Activated CD8-positive, alpha-beta T cell treated with anti-CD3 and anti-CD28 coated beads, Interleukin-2, amount 10 ng/mL, durations not matched to agents 7 days and 5 days (primary cell): ENCODE measurements around the gene NUDT5. TPM values are rescaled to one million over a fixed set of nuclear protein-coding genes. Genes with fewer than 3 reads are reported as not detected.
A peak's percentile ranks its signal among the peaks of the same experiment; 100 is the strongest.
"Not testable (repeated sequence)": the region's sequence is repeated elsewhere in the genome, so short reads cannot be mapped to it uniquely, and the experiment has no call there.

Experiments
- ATAC-seq: fragments of 150-1000 bp; cut with Tn5 transposase; one replicate; pipeline ENCODE4 v1.10.0; 2021; ENCODE audit warnings: moderate library complexity
- CTCF ChIA-PET: fragments of 350-600 bp; sonication (Branson Sonifier 250); formaldehyde crosslinking; loops from one replicate; lab custom pipeline; 2021; ENCODE audit warnings: antibody characterized with exemption; lab: Charles Lee
- POLR2A ChIA-PET: fragments of 350-600 bp; sonication (Branson Sonifier 250); formaldehyde crosslinking; loops from one replicate; lab custom pipeline; 2021; ENCODE audit warnings: antibody characterized with exemption; lab: Charles Lee
- DNase-seq: peaks from one replicate; pipeline ENCODE4 v3.0.0-alpha.2; 2020
- H3K27ac Mint-ChIP-seq: one replicate; pipeline ENCODE4 v1.8.0; 2021; ENCODE audit warnings: mild to moderate bottlenecking, mixed read lengths
- H3K27me3 Mint-ChIP-seq: one replicate; pipeline ENCODE4 v1.8.0; 2021; ENCODE audit warnings: low read depth, mixed read lengths
- H3K36me3 Mint-ChIP-seq: one replicate; pipeline ENCODE4 v1.8.0; 2021; ENCODE audit warnings: low read depth, mixed read lengths
- H3K4me1 Mint-ChIP-seq: one replicate; pipeline ENCODE4 v1.8.0; 2021; ENCODE audit warnings: low read depth, mixed read lengths
- H3K4me3 Mint-ChIP-seq: one replicate; pipeline ENCODE4 v1.8.0; 2021; ENCODE audit warnings: mild to moderate bottlenecking, mixed read lengths
- H3K9me3 Mint-ChIP-seq: one replicate; pipeline ENCODE4 v1.8.0; 2022; ENCODE audit warnings: mixed read lengths; ENCODE audit not compliant: insufficient read depth
- total RNA-seq, 2 experiments: library from RNA; stranded (reverse); gene quantifications; one replicate each; pipeline ENCODE4 v1.2.3, GENCODE V29; 2021

NUDT5 gene
- total RNA-seq, 2 experiments from 2014 or later, result 94.8 to 97.8 TPM

- peaks cover 39% of the 10 kb centered on the region for H3K4me1 Mint-ChIP-seq
- no peaks in the 10 kb centered on the region for H3K27me3 Mint-ChIP-seq
- no peak for ATAC-seq
- peak overlapping the region; percentile 64 for H3K27ac Mint-ChIP-seq
- no peak for DNase-seq
- POLR2A ChIA-PET, result interaction anchor here (2.1 kb wide), 1 partner anchor 9 kb away, joined by 11 read pairs; the partner anchor contains the start of genes CDC123 and NUDT5
- no peaks in the 10 kb centered on the region for H3K9me3 Mint-ChIP-seq
- H3K36me3 Mint-ChIP-seq, result peaks cover 53% of the 10 kb centered on the region
- no peak overlapping the region for H3K4me3 Mint-ChIP-seq
- CTCF ChIA-PET, result interaction anchor here (2.7 kb wide), 1 partner anchor 9 kb away, joined by 12 read pairs; the partner anchor contains the start of genes CDC123 and NUDT5
Measured at GRCh38 chr10:12186323-12186722, 9.4 kb downstream of the NUDT5 start.

GRCh38 chr10:12184165-12184564, 11.5 kb downstream of the NUDT5 start:
- CTCF ChIA-PET, result interaction anchor here (1.4 kb wide), 1 partner anchor 12 kb away, joined by 3 read pairs; the partner anchor contains the start of genes CDC123 and NUDT5
- ATAC-seq, result no peak
- no peak for DNase-seq
- no peaks in the 10 kb centered on the region for H3K9me3 Mint-ChIP-seq
- no peak overlapping the region for H3K4me3 Mint-ChIP-seq
- H3K36me3 Mint-ChIP-seq, result peaks cover 72% of the 10 kb centered on the region
- H3K27ac Mint-ChIP-seq, result no peak overlapping the region
- POLR2A ChIA-PET, result interaction anchor here (1.9 kb wide), 1 partner anchor 11 kb away, joined by 10 read pairs; the partner anchor contains the start of genes CDC123 and NUDT5
- H3K4me1 Mint-ChIP-seq, result peaks cover 54% of the 10 kb centered on the region
- H3K27me3 Mint-ChIP-seq, result no peaks in the 10 kb centered on the region

- H3K27me3 Mint-ChIP-seq, result no peaks in the 10 kb centered on the region
- ATAC-seq (peak; percentile 99), DNase-seq (peak; percentile 87)
- H3K9me3 Mint-ChIP-seq, result no peaks in the 10 kb centered on the region
- peak overlapping the region; percentile 27 for H3K4me3 Mint-ChIP-seq
- peaks cover 44% of the 10 kb centered on the region for H3K4me1 Mint-ChIP-seq
- POLR2A ChIA-PET, result interaction anchor here (0.5 to 3.1 kb wide), 3 partner anchors 14 to 59 kb away, joined by 3 to 19 read pairs (median 6); partner anchors contain the start of genes CDC123 and NUDT5
- H3K36me3 Mint-ChIP-seq, result peaks cover 74% of the 10 kb centered on the region
- CTCF ChIA-PET, result interaction anchor here (1.0 to 2.4 kb wide), 4 partner anchors 11 to 475 kb away, joined by 3 to 8 read pairs (median 4); no protein-coding TSS in a partner anchor
- H3K27ac Mint-ChIP-seq, result peak overlapping the region; percentile 96
Measured at GRCh38 chr10:12181065-12181775, 14.5 kb downstream of the NUDT5 start.

GRCh38 chr10:12180221-12180974, 15.3 kb downstream of the NUDT5 start:
- H3K27me3 Mint-ChIP-seq, result no peaks in the 10 kb centered on the region
- H3K4me1 Mint-ChIP-seq, result peaks cover 39% of the 10 kb centered on the region
- H3K4me3 Mint-ChIP-seq, result no peak overlapping the region
- ATAC-seq, result no peak
- H3K9me3 Mint-ChIP-seq, result no peaks in the 10 kb centered on the region
- POLR2A ChIA-PET, result interaction anchor here (0.5 to 3.1 kb wide), 3 partner anchors 13 to 58 kb away, joined by 3 to 19 read pairs (median 6); partner anchors contain the start of genes CDC123 and NUDT5
- CTCF ChIA-PET, result interaction anchor here (0.7 to 2.4 kb wide), 6 partner anchors 10 to 476 kb away, joined by 3 to 8 read pairs (median 4); no protein-coding TSS in a partner anchor
- H3K36me3 Mint-ChIP-seq, result peaks cover 66% of the 10 kb centered on the region
- H3K27ac Mint-ChIP-seq, result peak overlapping the region; percentile 96
- no peak for DNase-seq

- H3K36me3 Mint-ChIP-seq, result peaks cover 63% of the 10 kb centered on the region
- H3K27ac Mint-ChIP-seq, result peak overlapping the region; percentile 48
- ChIA-PET CTCF (interaction anchor here (1.0 to 2.4 kb wide), 3 partner anchors 10 to 44 kb away, joined by 4 to 8 read pairs (median 5); no protein-coding TSS in a partner anchor), POLR2A (interaction anchor here (0.8 to 3.1 kb wide), 2 partner anchors 16 to 39 kb away, joined by 3 to 19 read pairs; partner anchors contain the start of genes CDC123 and NUDT5)
- DNase-seq (no peak), ATAC-seq (no peak)
- peaks cover 39% of the 10 kb centered on the region for H3K4me1 Mint-ChIP-seq
- no peaks in the 10 kb centered on the region for H3K27me3 Mint-ChIP-seq
- H3K9me3 Mint-ChIP-seq, result no peaks in the 10 kb centered on the region
- no peak overlapping the region for H3K4me3 Mint-ChIP-seq
Measured at GRCh38 chr10:12179606-12180170, 16.0 kb downstream of the NUDT5 start.

- H3K36me3 Mint-ChIP-seq, result peaks cover 67% of the 10 kb centered on the region
- POLR2A ChIA-PET, result no interaction called here
- CTCF ChIA-PET, result no interaction called here
- no peaks in the 10 kb centered on the region for H3K27me3 Mint-ChIP-seq
- no peaks in the 10 kb centered on the region for H3K9me3 Mint-ChIP-seq
- DNase-seq, result no peak
- peaks cover 35% of the 10 kb centered on the region for H3K4me1 Mint-ChIP-seq
- no peak overlapping the region for H3K27ac Mint-ChIP-seq
- no peak overlapping the region for H3K4me3 Mint-ChIP-seq
- ATAC-seq, result no peak
Measured at GRCh38 chr10:12177642-12178041, 18.0 kb downstream of the NUDT5 start.

GRCh38 chr10:12171512-12171911, 24.2 kb downstream of the NUDT5 start:
- H3K27ac Mint-ChIP-seq, ATAC-seq, POLR2A ChIA-PET, H3K4me1 Mint-ChIP-seq, CTCF ChIA-PET, DNase-seq, H3K9me3 Mint-ChIP-seq, H3K27me3 Mint-ChIP-seq, H3K4me3 Mint-ChIP-seq: not testable (repeated sequence)
- H3K36me3 Mint-ChIP-seq, result peaks cover 52% of the 10 kb centered on the region

- H3K36me3 Mint-ChIP-seq, result peaks cover 56% of the 10 kb centered on the region
- H3K9me3 Mint-ChIP-seq, result no peaks in the 10 kb centered on the region
- H3K27ac Mint-ChIP-seq, result no peak overlapping the region
- H3K4me1 Mint-ChIP-seq, result no peaks in the 10 kb centered on the region
- POLR2A ChIA-PET, result no interaction called here
- DNase-seq (no peak), ATAC-seq (no peak)
- H3K4me3 Mint-ChIP-seq, result no peak overlapping the region
- CTCF ChIA-PET, result interaction anchor here (2.1 kb wide), 1 partner anchor 48 kb away, joined by 6 read pairs; no protein-coding TSS in a partner anchor
- H3K27me3 Mint-ChIP-seq, result no peaks in the 10 kb centered on the region
Measured at GRCh38 chr10:12165999-12166775, 29.5 kb downstream of the NUDT5 start.

GRCh38 chr10:12165036-12165435, 30.7 kb downstream of the NUDT5 start:
- Mint-ChIP-seq H3K4me3 (no peak overlapping the region), H3K27ac (no peak overlapping the region), H3K27me3 (no peaks in the 10 kb centered on the region), H3K9me3 (no peaks in the 10 kb centered on the region), H3K4me1 (no peaks in the 10 kb centered on the region), H3K36me3 (peaks cover 56% of the 10 kb centered on the region)
- no peak for ATAC-seq
- DNase-seq, result no peak
- ChIA-PET POLR2A (no interaction called here), CTCF (no interaction called here)

GRCh38 chr10:12164085-12164484, 31.6 kb downstream of the NUDT5 start:
- Mint-ChIP-seq H3K27ac (no peak overlapping the region), H3K27me3 (no peaks in the 10 kb centered on the region), H3K36me3 (peaks cover 51% of the 10 kb centered on the region), H3K9me3 (no peaks in the 10 kb centered on the region), H3K4me1 (no peaks in the 10 kb centered on the region), H3K4me3 (no peak overlapping the region)
- DNase-seq (no peak), ATAC-seq (no peak)
- CTCF ChIA-PET, result interaction anchor here (1.0 kb wide), 1 partner anchor 9 kb away, joined by 3 read pairs; no protein-coding TSS in a partner anchor
- POLR2A ChIA-PET, result no interaction called here
